ENCODE results near the gene CCT5. TPM values are rescaled to one million over a fixed set of nuclear protein-coding genes. Genes with fewer than 3 reads are reported as not detected.

The CCT5 gene
- total and polyA plus RNA-seq, 10 of the 15 experiments (the other 5 are each of a cell fraction or from before 2014, with no cell fraction given), result 376 to 637 (median 543) TPM

GRCh38 chr5:10279328-10279727, 29.2 kb downstream of the CCT5 start:
- no TSS peak for BruUV-seq (replicated peaks)
- H3K36me3 ChIP-seq (ENCODE audit: control insufficient read depth in 2 of 2, insufficient read depth in 2 of 2, low read length in 1 of 2), result no peaks in the 10 kb centered on the region
- no peaks in the 10 kb centered on the region for H3K27me3 ChIP-seq (replicated peaks in 1 of 2; ENCODE audit: control insufficient read depth in 2 of 2, insufficient read depth in 2 of 2, low read length in 1 of 2)
- POLR2A ChIA-PET, result no interaction called here
- no peak overlapping the region for H3K4me3 ChIP-seq
- H4K20me1 ChIP-seq (ENCODE audit: control insufficient read depth, insufficient read depth), result no peaks in the 10 kb centered on the region
- 61% methylated on average over 4 of the region's 4 CpGs for WGBS (ENCODE audit: insufficient coverage, insufficient replicate concordance, low lambda C conversion rate, missing lambda C conversion rate)
- no peak overlapping the region for H3K4me2 ChIP-seq (ENCODE audit: control insufficient read depth, insufficient read depth)
- DNase-seq (ENCODE audit: low read depth, low spot score) (no peak), ATAC-seq (no peak), FAIRE-seq (no peak)
- CTCF ChIA-PET, result interaction anchor here (1.0 kb wide), 1 partner anchor 20 kb away, joined by 3 read pairs; no protein-coding TSS in a partner anchor
- H2AFZ ChIP-seq (ENCODE audit: control insufficient read depth, low read depth, low read length), result no peak overlapping the region
- SMC1A ChIA-PET (ENCODE audit: uncharacterized antibody, unreplicated experiment), result interaction anchor here (0.7 to 1.0 kb wide), 2 partner anchors 15 to 21 kb away, joined by 3 read pairs; no protein-coding TSS in a partner anchor
- RAD21 ChIA-PET (ENCODE audit: unreplicated experiment), result no interaction called here
- H3K9me3 ChIP-seq (replicated peaks; ENCODE audit: control insufficient read depth, insufficient read depth, low read length), result no peaks in the 10 kb centered on the region
- no peaks in the 10 kb centered on the region for H3K79me2 ChIP-seq (ENCODE audit: control insufficient read depth, insufficient read depth, low read length)
- intact Hi-C loops (cut with micrococcal nuclease; ENCODE audit: unreplicated experiment) (no loop called here), in situ Hi-C loops (cut with MboI) (loop anchor here (5.0 kb wide), 1 partner anchor 138 kb away; no protein-coding TSS in a partner anchor)
- no peak overlapping the region for H3K27ac ChIP-seq (ENCODE audit: control insufficient read depth, insufficient read depth)
- TF ChIP-seq ZNF24 (IDR thresholded peaks at IDR 0.05), result no peak
- no peak for TF ChIP-seq STAT3 (IDR thresholded peaks at IDR 0.05; ENCODE audit: low read depth, low read length)
- TF ChIP-seq POU2F2 (IDR thresholded peaks at IDR 0.05; ENCODE audit: borderline replicate concordance, low read depth, low read length), result no peak
- TF ChIP-seq NRF1 (conservative IDR thresholded peaks at IDR 0.05; ENCODE audit: low read depth, low read length), result no peak
- TF ChIP-seq NKRF (conservative IDR thresholded peaks at IDR 0.05), result no peak
- TF ChIP-seq SUZ12 (IDR thresholded peaks at IDR 0.05; ENCODE audit: unreplicated experiment), result no peak
- no peak for TF ChIP-seq FOXM1 (IDR thresholded peaks at IDR 0.05; ENCODE audit: low read depth, low read length)
- TF ChIP-seq ZNF274 (IDR thresholded peaks at IDR 0.05; ENCODE audit: insufficient read depth, insufficient read length), result no peak
- TF ChIP-seq, protein P1, sequence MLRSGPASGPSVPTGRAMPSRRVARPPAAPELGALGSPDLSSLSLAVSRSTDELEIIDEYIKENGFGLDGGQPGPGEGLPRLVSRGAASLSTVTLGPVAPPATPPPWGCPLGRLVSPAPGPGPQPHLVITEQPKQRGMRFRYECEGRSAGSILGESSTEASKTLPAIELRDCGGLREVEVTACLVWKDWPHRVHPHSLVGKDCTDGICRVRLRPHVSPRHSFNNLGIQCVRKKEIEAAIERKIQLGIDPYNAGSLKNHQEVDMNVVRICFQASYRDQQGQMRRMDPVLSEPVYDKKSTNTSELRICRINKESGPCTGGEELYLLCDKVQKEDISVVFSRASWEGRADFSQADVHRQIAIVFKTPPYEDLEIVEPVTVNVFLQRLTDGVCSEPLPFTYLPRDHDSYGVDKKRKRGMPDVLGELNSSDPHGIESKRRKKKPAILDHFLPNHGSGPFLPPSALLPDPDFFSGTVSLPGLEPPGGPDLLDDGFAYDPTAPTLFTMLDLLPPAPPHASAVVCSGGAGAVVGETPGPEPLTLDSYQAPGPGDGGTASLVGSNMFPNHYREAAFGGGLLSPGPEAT (IDR thresholded peaks at IDR 0.05; ENCODE audit: low read depth), result no peak
- TF ChIP-seq GATAD2B (conservative IDR thresholded peaks at IDR 0.05; ENCODE audit: low read depth), result no peak
- TF ChIP-seq NBN (IDR thresholded peaks at IDR 0.05), result no peak
- H3K9ac ChIP-seq (ENCODE audit: control insufficient read depth, insufficient read depth, low read length), result no peak overlapping the region
- peaks cover 8% of the 10 kb centered on the region for H3K4me1 ChIP-seq (ENCODE audit: control insufficient read depth, insufficient read depth, low read length)

Data from GM12878 (cell line).